Neuronal stem cell (in vitro differentiated cells): Measurements from ENCODE around the gene ERC2.

ENCODE experiments used
- DNase-seq: peaks from one replicate; pipeline ENCODE4 v3.0.0-alpha.2; 2013; ENCODE audit warnings: low spot score
- H2AFZ ChIP-seq: one replicate; pipeline ENCODE4 v1.6.1; 2013; ENCODE audit warnings: mild to moderate bottlenecking, low read length, inconsistent platforms
- H2AK5ac ChIP-seq: 2 replicates; pipeline ENCODE4 v1.6.1; 2013; ENCODE audit warnings: low read depth, mild to moderate bottlenecking, inconsistent platforms, low read length, moderate library complexity, mixed read lengths
- H2BK120ac ChIP-seq: 2 replicates; pipeline ENCODE4 v1.6.1; 2013; ENCODE audit warnings: low read depth, mild to moderate bottlenecking, inconsistent platforms, low read length, moderate library complexity, mixed read lengths
- H2BK12ac ChIP-seq: one replicate; pipeline ENCODE4 v1.6.1; 2013; ENCODE audit warnings: low read length, inconsistent platforms
- H2BK15ac ChIP-seq: 2 replicates; pipeline ENCODE4 v1.6.1; 2013; ENCODE audit warnings: mild to moderate bottlenecking, low read length, inconsistent platforms, mixed read lengths
- H2BK5ac ChIP-seq: one replicate; pipeline ENCODE4 v1.6.1; 2013; ENCODE audit warnings: inconsistent platforms, mild to moderate bottlenecking, low read length, moderate library complexity
- H3K14ac ChIP-seq: one replicate; pipeline ENCODE4 v1.6.1; 2013; ENCODE audit warnings: low read length, inconsistent platforms
- H3K18ac ChIP-seq: 2 replicates; pipeline ENCODE4 v1.6.1; 2013; ENCODE audit warnings: low read length, inconsistent platforms
- H3K23ac ChIP-seq: 2 replicates; pipeline ENCODE4 v1.6.1; 2013; ENCODE audit warnings: low read depth, mild to moderate bottlenecking, mixed read lengths, low read length, inconsistent platforms; ENCODE audit not compliant: poor library complexity
- H3K27ac ChIP-seq: replicated peaks from 3 replicates; pipeline ENCODE4 v1.5.1; 2013; ENCODE audit warnings: low read length, inconsistent platforms
- H3K27me3 ChIP-seq, 3 experiments: 2 replicates each; pipeline ENCODE4 v1.6.1; 2013; ENCODE audit warnings: low read length in 3 of 3, mild to moderate bottlenecking in 2 of 3, inconsistent platforms in 1 of 3, low read depth in 1 of 3, mixed read lengths in 1 of 3, moderate library complexity in 1 of 3; ENCODE audit not compliant: control insufficient read depth in 3 of 3, insufficient read depth in 3 of 3
- H3K36me3 ChIP-seq, 2 donors: replicated peaks in 1 of 2; 2 replicates each; pipeline ENCODE4 v1.6.1; 2013; ENCODE audit warnings: low read length in 2 of 2; ENCODE audit not compliant: control insufficient read depth in 2 of 2, insufficient read depth in 2 of 2
- H3K4ac ChIP-seq: 2 replicates; pipeline ENCODE4 v1.6.1; 2013; ENCODE audit warnings: inconsistent platforms, mild to moderate bottlenecking, low read length, moderate library complexity
- H3K4me1 ChIP-seq, 2 donors: 1 replicate in 1 of 2; 2 replicates in 1 of 2; pipeline ENCODE4 v1.6.1; 2013; ENCODE audit warnings: low read length in 2 of 2, low read depth in 1 of 2; ENCODE audit not compliant: control insufficient read depth in 2 of 2, insufficient read depth in 1 of 2
- H3K4me2 ChIP-seq: one replicate; pipeline ENCODE4 v1.6.1; 2013; ENCODE audit warnings: mild to moderate bottlenecking, low read length, inconsistent platforms; ENCODE audit not compliant: insufficient read depth, poor library complexity, severe bottlenecking
- H3K4me3 ChIP-seq, 2 donors: 2 replicates each; pipeline ENCODE4 v1.5.1; 2013; ENCODE audit warnings: low read length in 2 of 2, mild to moderate bottlenecking in 2 of 2, inconsistent platforms in 1 of 2, moderate library complexity in 1 of 2
- H3K79me1 ChIP-seq: one replicate; pipeline ENCODE4 v1.6.1; 2013; ENCODE audit warnings: low read depth, mild to moderate bottlenecking, inconsistent platforms, low read length, moderate library complexity
- H3K9ac ChIP-seq: one replicate; pipeline ENCODE4 v1.6.1; 2013; ENCODE audit warnings: mild to moderate bottlenecking, low read depth, low read length, inconsistent platforms; ENCODE audit not compliant: poor library complexity
- H3K9me3 ChIP-seq, 2 donors: replicated peaks in 1 of 2; 2 replicates each; pipeline versions ENCODE3 to v1.6.1; 2013; ENCODE audit warnings: low read length in 2 of 2, mild to moderate bottlenecking in 2 of 2, inconsistent platforms in 1 of 2, low read depth in 1 of 2, mixed read lengths in 1 of 2, moderate library complexity in 1 of 2; ENCODE audit not compliant: control insufficient read depth in 2 of 2, insufficient read depth in 1 of 2
- H4K8ac ChIP-seq: one replicate; pipeline ENCODE4 v1.6.1; 2013; ENCODE audit warnings: low read depth, mild to moderate bottlenecking, inconsistent platforms, low read length, moderate library complexity
- H4K91ac ChIP-seq: one replicate; pipeline ENCODE4 v1.6.1; 2013; ENCODE audit warnings: low read length, low read depth, mild to moderate bottlenecking, inconsistent platforms; ENCODE audit not compliant: poor library complexity
- WGBS, 2 donors: extraction: QIAGEN DNeasy Blood & Tissue Kit; methylation state at CpG; one replicate each; pipeline ENCODE4 v1.1.7; 2013; ENCODE audit warnings: missing lambda C conversion rate in 2 of 2, mixed read lengths in 1 of 2; ENCODE audit not compliant: insufficient read length in 2 of 2, insufficient replicate concordance in 1 of 2; ENCODE audit errors: extremely low coverage in 2 of 2; 5-methylcytosine and 5-hydroxymethylcytosine counted together

Gene ERC2

GRCh38 chr3:56408761-56409196 is 59.5 kb downstream of the ERC2 start:
- Histone ChIP-seq H3K27ac (no peak overlapping the region), H4K91ac (no peak overlapping the region), H3K4me3 (no peak overlapping the region), H3K18ac (peak overlapping the region; percentile 55), H3K4me2 (no peak overlapping the region), H3K36me3 (no peaks in the 10 kb centered on the region), H2AK5ac (peak overlapping the region; percentile 20), H2BK5ac (no peak overlapping the region), H2BK120ac (no peak overlapping the region), H3K9me3 (no peaks in the 10 kb centered on the region), H3K27me3 (no peaks in the 10 kb centered on the region), H3K23ac (no peak overlapping the region), H2AFZ (no peak overlapping the region), H3K9ac (peak overlapping the region; percentile 38), H2BK12ac (no peak overlapping the region), H3K14ac (no peak overlapping the region), H4K8ac (no peak overlapping the region), H3K79me1 (no peaks in the 10 kb centered on the region), H2BK15ac (no peak overlapping the region), H3K4ac (no peak overlapping the region), H3K4me1 (peaks cover 0 to 2% of the 10 kb centered on the region in 2 donors)
- no CpG with 5 or more reads among the region's 18 CpGs for WGBS, 2 donors
- DNase-seq: no peak

GRCh38 chr3:56406826-56407515 is 61.3 kb downstream of the ERC2 start:
- Histone ChIP-seq H3K4ac (no peak overlapping the region), H4K91ac (no peak overlapping the region), H2BK5ac (no peak overlapping the region), H2AFZ (no peak overlapping the region), H3K23ac (no peak overlapping the region), H3K4me2 (no peak overlapping the region), H3K4me3 (no peak overlapping the region), H2BK15ac (no peak overlapping the region), H2BK120ac (no peak overlapping the region), H2BK12ac (no peak overlapping the region), H2AK5ac (no peak overlapping the region), H3K9ac (no peak overlapping the region), H3K9me3 (peaks cover 0 to 4% of the 10 kb centered on the region in 2 donors), H3K36me3 (no peaks in the 10 kb centered on the region), H3K4me1 (no peaks in the 10 kb centered on the region), H3K27ac (no peak overlapping the region), H3K14ac (no peak overlapping the region), H3K79me1 (no peaks in the 10 kb centered on the region), H3K27me3 (no peaks in the 10 kb centered on the region), H3K18ac (no peak overlapping the region), H4K8ac (no peak overlapping the region)
- DNase-seq: no peak
- no CpG with 5 or more reads among the region's 4 CpGs for WGBS, 2 donors

- Histone ChIP-seq H3K36me3 (no peaks in the 10 kb centered on the region), H2BK120ac (no peak overlapping the region), H4K91ac (no peak overlapping the region), H3K14ac (no peak overlapping the region), H3K18ac (no peak overlapping the region), H3K27ac (no peak overlapping the region), H3K79me1 (no peaks in the 10 kb centered on the region), H2BK15ac (no peak overlapping the region), H3K27me3 (no peaks in the 10 kb centered on the region), H3K9ac (no peak overlapping the region), H2BK12ac (no peak overlapping the region), H4K8ac (no peak overlapping the region), H3K23ac (no peak overlapping the region), H3K9me3 (peaks cover 0 to 4% of the 10 kb centered on the region in 2 donors), H2AFZ (no peak overlapping the region), H3K4ac (no peak overlapping the region), H3K4me3 (no peak overlapping the region), H3K4me1 (no peaks in the 10 kb centered on the region), H3K4me2 (no peak overlapping the region), H2BK5ac (no peak overlapping the region), H2AK5ac (no peak overlapping the region)
- no CpG with 5 or more reads among the region's 3 CpGs for WGBS, 2 donors
- DNase-seq: no peak
Measured at GRCh38 chr3:56404884-56405283, 63.4 kb downstream of the ERC2 start.

- no peaks in the 10 kb centered on the region for H3K36me3 ChIP-seq
- no peak overlapping the region for H3K4me2 ChIP-seq
- no peak overlapping the region for H3K23ac ChIP-seq
- H3K4me1 ChIP-seq: no peaks in the 10 kb centered on the region
- no peak overlapping the region for H3K9ac ChIP-seq
- no peaks in the 10 kb centered on the region for H3K79me1 ChIP-seq
- H3K27ac ChIP-seq: no peak overlapping the region
- H3K14ac ChIP-seq: no peak overlapping the region
- no peak overlapping the region for H4K8ac ChIP-seq
- no peak overlapping the region for H2BK5ac ChIP-seq
- H2AFZ ChIP-seq: no peak overlapping the region
- H3K4ac ChIP-seq: no peak overlapping the region
- peaks cover 4% of the 10 kb centered on the region in 2 donors for H3K9me3 ChIP-seq
- H2BK12ac ChIP-seq: no peak overlapping the region
- DNase-seq: no peak
- no peaks in the 10 kb centered on the region for H3K27me3 ChIP-seq
- no peak overlapping the region for H2AK5ac ChIP-seq
- H2BK15ac ChIP-seq: no peak overlapping the region
- no peak overlapping the region for H3K18ac ChIP-seq
- WGBS, 2 donors: no CpG with 5 or more reads among the region's 2 CpGs
- no peak overlapping the region for H3K4me3 ChIP-seq
- no peak overlapping the region for H4K91ac ChIP-seq
- H2BK120ac ChIP-seq: no peak overlapping the region
Measured at GRCh38 chr3:56398659-56399058, 69.6 kb downstream of the ERC2 start.
